ENCODE data around the gene AMIGO3.
A peak's percentile ranks its signal among the peaks of the same experiment; 100 is the strongest.

Gene AMIGO3

GRCh38 chr3:49683162-49683561, 36.3 kb downstream of the AMIGO3 start:
- Histone ChIP-seq H3K4me3 (replicated peaks; ENCODE audit: low read depth, low read length) (no peak overlapping the region), H3K27me3 (replicated peaks; ENCODE audit: control insufficient read depth, insufficient read depth, low read length) (no peaks in the 10 kb centered on the region), H3K36me3 (ENCODE audit: control insufficient read depth, insufficient read depth, low read length) (peaks cover 50% of the 10 kb centered on the region)
- no peak for TF ChIP-seq CTCF (IDR thresholded peaks at IDR 0.05; ENCODE audit: insufficient read depth, low read length, poor library complexity, severe bottlenecking)
- no peak for DNase-seq (ENCODE audit: extremely low read depth, insufficient read length)

DNA sequence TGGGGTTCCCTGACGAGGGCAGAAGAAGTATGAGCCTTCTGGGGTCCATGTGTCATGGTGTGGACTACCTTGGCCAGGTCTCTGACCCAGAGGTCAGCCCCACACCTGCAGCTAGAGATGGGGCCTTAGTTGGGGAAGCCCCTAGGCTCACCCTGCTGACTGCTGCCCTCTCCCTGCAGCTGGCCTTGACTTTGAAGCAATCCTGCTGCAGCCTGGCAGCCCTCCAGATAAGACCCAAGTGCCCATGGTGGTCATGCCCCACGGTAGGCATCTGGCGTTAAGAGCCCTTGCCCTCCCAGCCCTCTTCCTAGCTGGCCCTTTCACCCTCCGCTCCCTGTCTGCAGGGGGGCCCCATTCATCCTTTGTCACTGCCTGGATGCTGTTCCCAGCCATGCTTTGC, 37.9 kb downstream of the AMIGO3 start:
- no peak overlapping the region for H3K4me3 ChIP-seq (replicated peaks; ENCODE audit: low read depth, low read length)
- no peaks in the 10 kb centered on the region for H3K27me3 ChIP-seq (replicated peaks; ENCODE audit: control insufficient read depth, insufficient read depth, low read length)
- no peak for DNase-seq (ENCODE audit: extremely low read depth, insufficient read length)
- H3K36me3 ChIP-seq (ENCODE audit: control insufficient read depth, insufficient read depth, low read length), result peaks cover 64% of the 10 kb centered on the region
- no peak for TF ChIP-seq CTCF (IDR thresholded peaks at IDR 0.05; ENCODE audit: insufficient read depth, low read length, poor library complexity, severe bottlenecking)

GRCh38 chr3:49681232-49681522, 38.3 kb downstream of the AMIGO3 start:
- no peak for DNase-seq (ENCODE audit: extremely low read depth, insufficient read length)
- H3K36me3 ChIP-seq (ENCODE audit: control insufficient read depth, insufficient read depth, low read length), result peaks cover 67% of the 10 kb centered on the region
- TF ChIP-seq CTCF (IDR thresholded peaks at IDR 0.05; ENCODE audit: insufficient read depth, low read length, poor library complexity, severe bottlenecking), result no peak

DNA sequence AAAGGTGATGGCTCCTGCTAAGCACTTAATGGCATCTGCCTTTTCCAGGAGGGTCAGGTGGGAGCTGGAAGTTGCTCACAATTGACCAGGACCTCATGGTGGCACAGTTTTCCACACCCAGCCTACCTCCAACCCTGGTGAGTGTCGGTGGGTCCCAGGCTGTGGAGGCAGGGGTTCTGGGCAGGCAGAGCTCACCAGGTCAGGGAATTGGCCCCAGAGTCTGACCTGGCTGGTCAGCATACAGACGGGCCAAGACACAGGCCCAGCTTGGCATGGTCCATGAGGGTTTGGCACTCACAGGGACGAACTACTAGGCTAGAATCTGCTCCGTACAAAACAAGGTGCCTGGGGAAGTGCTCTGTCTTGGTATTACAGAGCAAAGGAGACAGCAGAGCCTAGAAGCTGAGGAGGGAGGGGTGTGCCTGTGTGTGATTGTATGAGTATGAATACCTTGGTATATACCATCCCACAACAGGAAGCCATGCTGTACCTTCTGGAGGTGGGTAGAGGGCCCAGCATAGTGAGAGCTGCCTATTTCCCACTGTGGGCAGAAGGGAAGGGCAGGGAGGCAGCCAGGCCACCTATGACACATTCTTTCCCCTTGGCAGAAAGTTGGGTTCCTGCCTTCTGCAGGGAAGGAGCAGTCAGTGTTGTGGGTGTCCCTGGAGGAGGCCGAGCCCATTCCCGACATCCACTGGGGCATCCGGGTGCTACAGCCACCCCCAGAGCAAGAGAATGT, 38.8 kb downstream of the AMIGO3 start:
- H3K4me3 ChIP-seq (replicated peaks; ENCODE audit: low read depth, low read length), result no peak overlapping the region
- no peaks in the 10 kb centered on the region for H3K27me3 ChIP-seq (replicated peaks; ENCODE audit: control insufficient read depth, insufficient read depth, low read length)
- H3K36me3 ChIP-seq (ENCODE audit: control insufficient read depth, insufficient read depth, low read length), result peaks cover 71% of the 10 kb centered on the region
- no peak for TF ChIP-seq CTCF (IDR thresholded peaks at IDR 0.05; ENCODE audit: insufficient read depth, low read length, poor library complexity, severe bottlenecking)
- no peak for DNase-seq (ENCODE audit: extremely low read depth, insufficient read length)

More at GRCh38 chr3:49681232-49681522, 38.3 kb downstream of the AMIGO3 start:
- no peaks in the 10 kb centered on the region for H3K27me3 ChIP-seq (replicated peaks; ENCODE audit: control insufficient read depth, insufficient read depth, low read length)
- H3K4me3 ChIP-seq (replicated peaks; ENCODE audit: low read depth, low read length), result no peak overlapping the region

DNA sequence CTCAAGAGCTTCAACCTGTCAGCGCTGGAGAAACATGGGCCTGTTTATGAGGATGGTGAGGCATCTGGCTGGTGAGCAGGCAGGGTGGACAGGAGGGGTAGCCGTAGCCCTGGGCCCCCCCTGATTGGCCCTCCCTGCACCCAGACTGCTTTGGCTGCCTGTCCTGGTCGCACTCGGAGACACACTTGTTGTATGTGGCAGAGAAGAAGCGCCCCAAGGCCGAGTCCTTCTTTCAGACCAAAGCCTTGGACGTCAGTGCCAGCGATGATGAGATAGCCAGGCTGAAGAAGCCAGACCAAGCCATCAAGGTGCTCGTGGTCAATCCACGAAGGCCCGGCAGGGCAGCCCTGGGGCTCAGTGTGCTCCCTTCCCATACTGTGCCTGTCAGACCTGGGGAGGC, 43.6 kb downstream of the AMIGO3 start:
- no peak for TF ChIP-seq CTCF (IDR thresholded peaks at IDR 0.05; ENCODE audit: insufficient read depth, low read length, poor library complexity, severe bottlenecking)
- H3K36me3 ChIP-seq (ENCODE audit: control insufficient read depth, insufficient read depth, low read length), result peaks cover 47% of the 10 kb centered on the region
- DNase-seq (ENCODE audit: extremely low read depth, insufficient read length), result no peak
- H3K4me3 ChIP-seq (replicated peaks; ENCODE audit: low read depth, low read length), result no peak overlapping the region
- no peaks in the 10 kb centered on the region for H3K27me3 ChIP-seq (replicated peaks; ENCODE audit: control insufficient read depth, insufficient read depth, low read length)

- no peak for TF ChIP-seq CTCF (IDR thresholded peaks at IDR 0.05; ENCODE audit: insufficient read depth, low read length, poor library complexity, severe bottlenecking)
- no peak for DNase-seq (ENCODE audit: extremely low read depth, insufficient read length)
- Histone ChIP-seq H3K4me3 (replicated peaks; ENCODE audit: low read depth, low read length) (peak overlapping the region; percentile 89), H3K27me3 (replicated peaks; ENCODE audit: control insufficient read depth, insufficient read depth, low read length) (no peaks in the 10 kb centered on the region), H3K36me3 (ENCODE audit: control insufficient read depth, insufficient read depth, low read length) (peaks cover 34% of the 10 kb centered on the region)
These were observed 44.9 kb downstream of the AMIGO3 start for GRCh38 chr3:49674497-49674983.

Measured in GM06990 (cell line).